HG03066 (cell line): ENCODE data around the gene GALNT2.

Source experiments
- ATAC-seq: cut with Tn5 transposase; IDR thresholded peaks from one replicate; pipeline ENCODE4 v1.9.1; 2021; ENCODE audit warnings: low read depth; ENCODE audit not compliant: unreplicated experiment

GALNT2 gene

DNA sequence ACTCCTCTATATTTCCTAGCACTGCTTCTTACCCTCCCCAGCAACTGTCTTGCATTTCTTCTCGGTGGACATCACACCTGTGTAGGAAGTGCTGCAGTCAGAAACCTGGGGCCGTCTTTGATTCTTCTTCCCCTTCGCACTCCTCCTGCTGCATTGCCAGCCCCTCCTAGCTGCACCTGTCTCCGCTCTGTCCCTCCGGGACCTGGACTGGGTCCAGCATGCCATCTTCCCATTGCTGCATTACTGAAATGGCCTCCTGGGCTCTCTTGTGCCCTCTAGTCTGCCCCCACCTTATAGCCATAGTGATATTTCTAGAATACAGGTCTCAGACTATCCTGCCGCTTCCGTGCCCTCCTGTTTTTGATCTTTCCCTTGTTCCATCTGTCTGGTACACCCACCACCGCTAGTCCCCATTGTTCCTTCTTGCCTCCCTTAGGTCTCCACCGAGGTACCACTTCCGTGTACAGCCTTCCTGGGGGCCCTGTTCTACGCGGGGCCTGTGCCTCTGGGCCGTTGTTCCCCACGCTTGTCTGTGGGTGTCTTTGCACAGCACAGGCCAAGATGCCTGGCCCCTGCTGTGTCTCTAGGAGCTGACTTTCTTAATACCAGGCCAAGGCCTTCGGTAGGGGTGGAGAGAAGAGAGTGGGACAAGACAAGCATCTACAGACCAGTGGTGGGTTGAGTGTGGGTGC, 107.6 kb downstream of the GALNT2 start:
- ATAC-seq, result no peak

DNA sequence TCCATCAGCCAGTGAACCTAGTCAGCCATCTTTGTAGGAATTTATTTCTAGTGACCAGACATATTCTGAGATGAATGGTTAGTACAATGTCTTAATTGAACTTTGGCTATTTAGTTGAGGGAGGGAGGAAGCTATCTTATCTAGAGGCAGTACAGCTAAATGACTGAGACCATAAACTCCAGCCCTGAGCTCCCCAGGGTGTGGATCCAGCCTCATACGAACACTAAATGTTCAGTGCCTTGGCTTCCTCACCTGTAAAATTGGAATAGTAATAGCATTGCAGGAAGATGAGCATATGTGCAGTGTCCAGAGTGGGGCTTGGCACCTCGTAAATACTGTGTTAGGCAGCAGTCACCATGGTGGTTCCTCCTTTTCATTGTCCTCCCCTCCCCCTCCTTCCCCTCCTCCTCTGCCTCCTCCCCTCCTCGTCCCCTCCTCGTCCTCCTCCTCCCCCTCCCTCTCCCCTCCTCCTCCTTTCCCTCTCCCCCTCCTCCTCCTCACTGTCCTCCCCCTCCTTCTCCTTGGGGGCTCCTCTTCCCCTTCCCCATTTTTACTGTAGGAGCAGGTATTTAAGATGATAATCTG, 108.2 kb downstream of the GALNT2 start:
- ATAC-seq, result no peak

DNA sequence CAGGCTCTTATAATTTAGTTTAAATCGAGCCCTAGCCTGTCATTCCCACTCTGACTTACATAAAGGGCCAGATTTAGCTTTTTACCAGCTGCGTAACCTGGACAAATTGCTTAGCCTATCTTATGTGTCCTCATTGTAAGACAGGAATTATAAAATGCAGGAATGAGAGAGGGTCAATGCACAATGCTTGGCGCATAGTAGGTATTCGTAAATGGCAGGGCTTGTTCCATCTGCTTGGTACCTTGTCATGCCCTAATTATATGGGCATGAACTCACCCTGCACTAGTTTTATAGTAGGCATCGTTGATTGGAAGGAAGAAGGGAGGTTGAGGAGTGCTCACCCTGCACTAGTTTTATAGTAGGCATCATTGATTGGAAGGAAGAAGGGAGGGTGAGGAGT, 108.8 kb downstream of the GALNT2 start:
- no peak for ATAC-seq

DNA sequence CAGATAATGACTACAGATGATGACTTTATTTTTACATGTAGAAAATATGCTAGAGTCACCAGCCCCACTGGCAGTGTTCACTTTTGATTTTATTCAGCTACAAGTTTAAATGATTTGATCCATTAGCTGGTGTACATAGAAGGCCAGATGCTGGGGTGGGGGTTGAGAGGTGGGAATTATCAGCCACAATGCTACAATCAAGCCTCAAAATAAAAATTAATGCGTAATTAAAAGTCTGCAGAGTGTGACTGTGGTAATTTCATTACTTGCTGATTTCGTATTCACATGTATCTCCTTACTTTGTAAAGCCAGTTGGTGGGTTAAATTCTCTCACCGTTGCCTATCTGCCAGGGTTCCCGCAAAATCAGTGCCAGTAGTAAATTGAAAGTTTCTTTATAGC, 109.3 kb downstream of the GALNT2 start:
- ATAC-seq, result no peak

DNA sequence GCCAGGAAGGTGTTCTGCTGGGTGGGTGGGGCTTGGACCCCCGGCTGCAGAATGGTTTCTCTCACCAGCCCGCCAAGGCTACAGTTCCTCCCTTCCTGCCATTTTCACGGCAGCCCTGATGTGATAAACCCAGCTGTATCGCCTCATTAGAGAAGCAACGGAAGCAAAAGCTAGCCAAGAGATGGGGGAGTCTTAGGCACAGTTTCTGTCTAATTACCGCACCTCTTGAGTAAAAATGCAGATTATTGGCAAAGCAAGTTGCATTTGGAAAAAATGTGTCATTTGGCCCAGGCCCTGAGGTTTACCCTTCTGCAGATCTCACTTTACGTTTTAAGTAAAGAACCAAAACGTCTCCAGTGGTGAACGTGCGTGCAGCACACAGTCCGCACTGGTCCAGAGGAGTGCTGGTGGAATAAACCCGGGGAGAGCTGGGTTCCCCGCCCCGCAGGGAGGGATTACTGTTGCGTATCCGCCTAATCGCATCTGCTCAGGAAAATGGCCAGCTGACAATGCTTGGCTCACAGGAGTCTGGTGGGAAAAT, 109.9 kb downstream of the GALNT2 start:
- ATAC-seq, result no peak

DNA sequence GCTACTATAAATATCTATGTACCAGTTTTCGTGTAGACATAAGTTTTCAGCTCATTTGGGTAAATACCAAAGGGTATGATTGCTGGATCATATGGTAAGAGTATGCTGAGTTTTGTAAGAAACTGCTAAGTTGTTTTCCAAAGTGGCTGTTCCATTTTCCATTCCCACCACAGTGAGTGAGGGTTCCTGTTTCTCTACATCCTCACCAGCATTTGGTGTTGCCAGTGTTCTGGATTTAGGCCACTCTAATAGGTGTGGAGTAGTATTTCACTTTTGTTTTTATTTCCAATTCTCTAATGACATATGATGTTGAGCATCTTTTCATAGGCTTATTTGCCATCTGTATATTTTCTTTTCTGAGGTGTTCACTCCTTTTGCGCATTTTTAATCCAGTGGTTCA, 112.2 kb downstream of the GALNT2 start:
- ATAC-seq, result no peak

DNA sequence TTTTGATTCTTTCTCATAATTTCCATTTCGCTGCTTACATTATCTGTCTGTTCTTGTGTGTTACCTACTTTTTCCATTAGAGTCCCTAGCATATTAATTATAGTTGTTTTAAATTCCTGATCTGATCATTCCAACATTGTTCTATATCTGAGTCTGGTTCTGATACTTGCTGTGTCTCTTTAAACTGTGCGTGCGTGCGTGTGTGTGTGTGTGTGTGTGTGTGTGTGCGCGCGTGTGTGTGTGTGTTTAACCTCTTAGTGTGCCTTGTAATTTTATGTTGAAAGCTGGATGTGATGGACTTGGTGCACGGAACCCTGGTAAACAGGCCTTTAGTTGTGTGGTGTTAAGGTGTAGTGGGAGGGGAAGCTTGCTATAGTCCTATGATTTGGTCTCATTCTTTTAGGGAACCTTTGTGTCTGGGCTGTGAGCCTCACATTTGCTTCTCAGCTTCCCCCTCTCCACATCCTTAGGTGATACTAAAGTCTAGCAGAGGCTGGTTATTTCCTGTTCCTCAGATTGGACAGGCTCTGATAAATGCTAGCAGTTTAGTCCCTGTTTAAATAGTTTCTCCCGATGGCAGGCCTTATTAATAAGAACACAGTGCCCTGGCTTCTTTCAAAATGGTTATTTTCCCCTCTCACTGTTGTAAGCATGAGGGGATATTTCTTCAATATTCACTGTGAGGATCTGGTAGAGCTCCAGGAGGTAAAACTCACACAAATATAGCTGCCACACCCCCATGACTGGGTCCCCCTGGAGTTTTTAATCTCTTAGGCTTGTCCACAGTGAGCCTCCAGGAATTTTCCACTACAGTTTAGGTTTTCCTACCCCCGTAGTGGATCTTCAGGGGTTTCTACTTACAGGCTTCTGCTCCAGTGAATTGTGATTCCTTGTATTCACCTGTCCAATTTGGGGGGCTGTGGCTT, 118.3 kb downstream of the GALNT2 start:
- no peak for ATAC-seq

DNA sequence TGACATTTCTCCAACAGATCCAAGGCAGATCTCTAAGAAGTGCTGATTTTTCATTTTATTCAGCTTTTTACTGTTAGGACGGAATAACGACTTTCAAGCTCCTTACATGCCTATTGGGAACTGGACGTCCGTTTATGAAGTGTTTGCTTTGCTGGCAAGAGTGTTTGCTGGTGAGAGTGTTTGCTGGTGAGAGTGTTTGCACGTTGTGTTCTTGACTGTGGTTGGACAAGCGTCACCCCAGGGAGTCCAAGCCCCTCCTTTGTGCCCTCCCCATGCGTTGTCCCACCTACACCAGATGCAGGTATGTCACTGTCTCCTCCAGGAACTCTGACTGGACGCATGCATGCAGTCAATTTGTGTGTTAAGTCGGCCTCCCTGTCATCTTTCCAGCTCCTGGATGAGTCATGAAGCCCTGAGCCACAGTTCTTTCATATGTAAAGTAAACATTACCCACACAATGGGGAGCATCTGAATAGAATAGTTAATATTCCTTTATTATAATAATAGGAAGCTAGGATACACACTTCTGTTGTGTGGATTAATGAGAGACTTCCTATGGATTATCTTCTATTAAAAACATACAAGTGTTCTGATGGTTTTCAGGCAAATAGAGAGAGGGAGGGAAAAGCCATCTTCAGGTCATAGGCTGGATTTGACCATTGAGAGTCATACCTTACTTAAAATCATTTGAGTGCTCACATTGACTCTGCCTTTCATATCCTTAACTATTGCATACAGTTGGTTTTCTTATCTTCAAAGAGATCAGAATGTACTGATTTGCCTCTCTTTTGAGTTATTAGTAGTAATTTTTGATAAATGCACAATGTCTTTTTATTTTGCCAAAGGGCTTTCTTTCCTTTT, 119.2 kb downstream of the GALNT2 start:
- no peak for ATAC-seq

DNA sequence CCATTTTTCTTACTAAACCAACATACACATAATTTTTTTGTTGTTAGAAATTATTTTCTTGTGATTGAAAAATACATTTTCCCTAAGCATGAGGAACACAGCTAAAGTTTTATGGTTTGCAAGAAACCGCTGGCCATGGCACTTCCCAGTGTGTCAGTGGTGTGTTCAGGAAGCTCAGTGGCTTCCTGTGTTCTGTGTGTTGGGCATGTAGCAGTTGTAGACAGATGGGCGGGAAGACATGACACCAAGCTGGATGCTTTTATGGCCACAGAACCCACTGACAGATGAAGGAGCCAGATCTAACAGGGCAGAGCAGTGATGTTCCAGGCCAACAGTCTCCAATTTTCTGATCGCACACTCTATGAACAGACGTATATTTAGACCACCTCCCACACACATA, 119.8 kb downstream of the GALNT2 start:
- ATAC-seq, result no peak

DNA sequence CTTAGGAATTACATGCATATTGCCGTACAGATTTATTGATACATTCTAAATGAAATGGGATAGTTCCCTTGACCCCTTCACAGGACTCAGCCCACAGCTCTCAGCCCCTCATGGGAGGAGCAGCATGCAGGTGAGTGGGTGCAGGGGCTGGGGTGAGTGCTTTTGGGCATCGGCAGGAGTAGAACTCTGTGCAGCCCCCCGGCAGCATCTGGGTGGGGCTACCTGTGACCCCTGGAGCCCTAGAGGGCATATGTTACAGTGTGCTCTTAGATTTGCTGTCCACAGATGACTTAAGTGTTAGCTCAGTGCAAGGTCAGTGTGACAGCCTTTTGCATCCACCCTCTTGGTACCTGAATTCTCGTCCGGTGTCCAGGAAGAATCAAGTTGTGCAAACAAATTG, 120.3 kb downstream of the GALNT2 start:
- no peak for ATAC-seq

DNA sequence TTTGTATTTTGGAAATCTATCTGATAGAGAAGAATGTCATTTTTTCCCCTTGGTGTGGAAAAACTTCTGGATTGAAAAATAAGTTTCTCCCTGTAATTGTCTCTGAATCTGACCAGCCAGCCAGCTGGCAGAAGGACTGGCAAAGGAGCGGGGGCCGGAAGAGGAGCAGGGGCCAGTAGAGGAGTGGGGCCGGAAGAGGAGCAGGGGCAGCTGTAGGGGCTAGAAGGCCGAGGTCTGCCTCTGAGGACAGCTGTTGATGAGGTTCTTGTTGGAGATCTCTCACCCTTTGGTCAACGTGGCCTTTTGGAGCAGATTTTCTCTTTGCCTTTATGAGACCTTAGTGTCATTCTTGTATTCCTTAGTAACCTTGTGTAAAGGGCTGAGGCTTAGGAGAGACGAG, 121.8 kb downstream of the GALNT2 start:
- ATAC-seq, result no peak

DNA sequence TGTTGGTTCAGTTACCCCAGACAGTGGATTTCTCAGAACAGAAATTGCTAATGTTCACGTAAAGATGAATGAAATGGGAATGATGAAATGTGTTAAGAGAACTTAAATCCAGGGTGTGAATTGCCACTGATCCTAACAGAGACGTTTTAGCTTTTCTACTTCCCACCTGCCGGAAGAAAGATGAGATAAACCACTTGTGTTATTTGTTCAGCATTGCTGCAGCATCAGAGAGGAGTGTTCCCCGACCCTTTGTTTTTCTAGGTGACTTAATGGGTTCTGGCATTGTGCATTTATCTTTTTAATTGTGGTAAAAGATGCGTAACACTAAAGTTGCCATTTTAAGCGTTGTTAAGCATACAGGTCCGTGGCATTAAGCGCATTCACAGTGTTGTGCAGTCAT, 122.3 kb downstream of the GALNT2 start:
- no peak for ATAC-seq

DNA sequence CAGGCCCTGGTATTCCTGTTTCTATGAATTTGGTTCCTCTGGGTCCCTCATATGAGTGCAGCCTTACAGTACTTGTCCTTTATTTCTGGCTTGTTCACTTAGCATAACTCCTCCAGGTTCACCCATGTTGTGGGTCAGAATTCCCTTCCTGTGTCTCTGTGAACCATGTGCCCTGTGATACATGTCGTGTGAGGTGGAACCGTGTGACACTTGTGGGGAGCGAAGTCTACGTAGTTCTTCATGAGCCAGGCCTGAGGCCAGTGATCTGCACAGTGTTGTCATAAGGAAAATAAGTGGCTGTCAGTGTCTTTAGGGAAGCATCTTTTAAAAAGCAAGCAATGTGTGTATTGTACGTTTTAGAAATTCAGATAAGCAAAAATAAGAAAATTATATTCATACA, 122.8 kb downstream of the GALNT2 start:
- ATAC-seq, result no peak

DNA sequence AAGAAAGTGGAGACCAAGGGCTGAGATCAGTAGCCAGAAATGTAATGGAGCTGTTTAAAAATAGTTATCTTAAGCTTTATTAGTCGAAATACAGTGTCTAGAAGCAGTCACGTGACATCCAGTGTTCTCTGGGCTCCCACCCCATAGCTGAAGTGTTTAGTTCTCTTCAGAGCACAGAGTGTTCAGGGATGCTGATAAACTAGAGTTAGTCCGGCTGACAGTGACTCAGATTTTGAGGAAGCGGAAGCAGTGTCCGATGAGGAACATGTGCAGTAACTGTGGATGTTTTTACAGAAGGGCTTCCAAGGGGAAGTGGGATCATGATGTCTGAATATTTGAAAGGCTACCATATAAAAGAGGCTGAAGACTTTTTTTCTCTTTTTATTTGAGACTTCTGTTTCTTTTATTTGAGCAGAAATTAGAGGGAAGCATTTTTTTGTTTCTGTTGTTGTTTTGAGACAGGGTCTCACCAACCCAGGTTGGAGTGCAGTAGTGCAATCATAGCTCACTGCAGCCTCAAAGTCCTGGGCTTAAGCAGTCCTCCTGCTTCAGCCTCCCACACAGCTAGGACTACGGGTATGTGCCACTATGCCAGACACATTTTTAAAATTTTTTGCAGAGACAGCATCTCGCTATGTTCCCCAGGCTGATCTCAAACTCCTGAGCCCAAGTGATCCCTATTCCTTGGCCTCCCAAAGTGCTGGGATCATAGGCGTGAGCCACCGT, 124.2 kb downstream of the GALNT2 start:
- no peak for ATAC-seq

DNA sequence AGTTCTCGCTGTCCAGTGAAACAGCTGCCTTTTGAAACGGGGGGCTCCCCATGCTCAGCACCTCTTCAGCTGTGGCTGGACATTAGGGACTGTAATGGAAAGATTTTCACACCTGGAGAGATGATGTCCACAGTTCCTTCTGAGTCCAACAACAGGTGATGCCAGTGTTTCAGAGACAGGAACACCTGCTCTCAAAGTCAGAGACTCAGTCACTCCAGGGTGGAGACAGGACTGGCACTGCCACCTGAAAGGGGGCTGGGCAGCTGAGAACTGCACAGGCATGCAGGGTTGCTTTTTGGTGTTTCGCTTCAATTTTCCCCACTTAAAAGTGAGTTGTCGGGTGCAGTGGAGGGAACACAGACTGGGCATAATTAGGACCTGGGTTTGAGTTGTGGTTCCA, 124.8 kb downstream of the GALNT2 start:
- ATAC-seq, result no peak

DNA sequence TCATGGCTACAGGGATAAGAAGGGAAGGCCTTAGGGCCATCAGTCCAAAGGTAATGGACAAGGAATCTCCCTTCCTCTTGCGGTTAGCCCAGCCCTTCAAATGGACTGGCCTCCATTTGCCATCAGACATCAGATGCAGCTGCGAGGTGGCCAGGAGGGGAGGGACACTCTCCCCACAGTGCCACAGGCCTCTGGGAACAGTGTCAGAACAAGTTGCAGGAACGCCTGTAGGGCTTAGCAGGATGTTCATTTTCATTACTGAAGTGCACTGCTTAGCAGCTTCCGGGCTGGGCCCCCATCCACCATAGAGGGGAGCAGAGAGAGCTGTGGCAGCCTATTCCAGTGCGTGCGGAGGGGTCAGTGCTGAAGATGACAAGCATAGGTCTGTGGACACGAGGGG, 127.5 kb downstream of the GALNT2 start:
- ATAC-seq, result no peak

DNA sequence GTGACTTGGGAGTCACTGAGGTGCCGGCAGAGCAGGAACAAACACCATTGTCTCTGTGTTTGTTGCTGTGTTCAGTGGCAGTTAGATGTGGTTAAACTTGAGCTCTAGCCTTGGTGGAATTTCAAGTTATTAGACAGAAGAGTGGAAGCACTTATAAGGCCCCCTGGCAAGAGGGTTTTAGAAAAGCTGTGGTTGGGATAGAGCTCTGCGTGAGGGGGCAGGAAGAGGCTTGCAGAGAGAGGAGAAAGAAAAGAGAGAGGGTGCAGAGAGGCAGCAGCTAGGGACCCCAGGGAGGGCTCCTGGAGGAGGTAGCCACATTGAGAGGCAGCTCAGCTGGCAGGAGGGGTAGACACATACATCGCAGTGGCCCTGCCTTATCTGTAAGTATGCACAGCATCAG, 128.2 kb downstream of the GALNT2 start:
- ATAC-seq, result no peak

DNA sequence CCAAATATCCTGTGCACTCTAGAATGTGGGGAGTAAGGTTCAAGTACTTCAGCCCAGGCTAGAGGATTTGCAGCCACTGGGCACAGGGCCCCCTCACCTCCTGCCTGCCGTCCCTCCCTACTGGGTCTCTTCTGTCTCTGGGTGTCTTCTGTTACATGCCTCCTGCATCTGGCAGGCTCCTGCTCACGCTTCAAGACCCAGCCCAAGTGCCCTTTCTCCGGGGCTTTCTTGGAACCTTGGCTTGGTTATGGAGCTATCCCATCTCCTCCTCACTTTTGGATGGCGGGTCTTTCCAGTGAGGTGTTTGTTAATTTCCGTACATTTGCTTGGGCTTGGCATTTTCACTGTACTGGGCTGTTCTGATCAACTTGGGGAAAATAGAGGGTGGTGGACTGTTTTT, 129.0 kb downstream of the GALNT2 start:
- ATAC-seq, result no peak

DNA sequence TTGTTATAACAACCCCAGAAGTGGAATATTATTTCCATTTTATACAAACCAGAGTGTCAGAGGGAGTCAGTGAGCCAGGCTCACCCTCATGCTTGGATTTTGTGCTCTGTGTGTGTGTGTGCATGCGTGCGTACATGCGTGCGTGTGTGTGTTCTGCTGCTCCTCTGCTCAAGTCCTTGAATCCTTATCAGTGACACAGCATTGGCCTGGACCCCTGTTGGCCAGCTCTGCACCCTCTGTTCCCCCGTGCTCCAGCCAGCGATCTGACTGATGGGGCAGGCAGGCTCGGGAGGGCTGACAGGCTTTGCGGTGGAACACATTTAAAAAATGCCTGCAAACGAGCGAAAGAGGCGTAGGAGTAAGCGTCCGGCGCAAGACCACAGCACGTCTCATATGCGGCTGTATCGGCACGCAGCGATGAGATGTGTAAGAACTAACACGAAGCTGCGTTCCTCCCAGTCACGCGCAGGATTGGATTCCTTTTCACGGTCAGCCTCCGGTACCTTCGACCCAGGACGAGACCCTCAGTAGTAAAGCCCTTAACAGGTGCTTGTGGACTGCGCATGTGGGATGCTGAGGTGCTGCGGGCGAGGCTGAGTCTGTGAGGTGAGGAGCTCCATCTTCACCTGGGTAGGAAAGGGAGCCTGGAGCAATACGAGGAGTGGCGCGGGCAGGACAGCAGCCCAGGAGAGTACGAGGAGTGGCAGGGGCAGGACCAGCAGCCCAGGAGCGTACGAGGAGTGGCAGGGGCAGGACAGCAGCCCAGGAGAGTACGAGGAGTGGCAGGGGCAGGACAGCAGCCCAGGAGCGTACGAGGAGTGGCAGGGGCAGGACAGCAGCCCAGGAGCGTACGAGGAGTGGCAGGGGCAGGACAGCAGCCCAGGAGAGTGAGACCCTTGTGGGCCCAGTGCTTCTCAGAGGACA, 130.9 kb downstream of the GALNT2 start:
- ATAC-seq, result no peak
